Endothelial cell (in vitro differentiated cells): ENCODE measurements around the gene ITPK1. TPM values are rescaled to one million over a fixed set of nuclear protein-coding genes. Genes with fewer than 3 reads are reported as not detected.
"Not testable (repeated sequence)": the region's sequence is repeated elsewhere in the genome, so short reads cannot be mapped to it uniquely, and the experiment has no call there.

Source experiments
- DNase-seq: peaks from one replicate; pipeline ENCODE4 v3.0.0; 2021; ENCODE audit warnings: low spot score
- H3K27ac Mint-ChIP-seq: one replicate; pipeline ENCODE4 v1.8.0; 2021; ENCODE audit warnings: mixed read lengths, inconsistent platforms; ENCODE audit not compliant: unreplicated experiment
- H3K27me3 Mint-ChIP-seq: one replicate; pipeline ENCODE4 v1.8.0; 2021; ENCODE audit warnings: mild to moderate bottlenecking, moderate library complexity, mixed read lengths, inconsistent platforms; ENCODE audit not compliant: unreplicated experiment
- H3K36me3 Mint-ChIP-seq: one replicate; pipeline ENCODE4 v1.8.0; 2021; ENCODE audit warnings: mild to moderate bottlenecking, low read depth, mixed read lengths, inconsistent platforms; ENCODE audit not compliant: unreplicated experiment
- H3K4me1 Mint-ChIP-seq: one replicate; pipeline ENCODE4 v1.8.0; 2021; ENCODE audit warnings: mild to moderate bottlenecking, mixed read lengths, inconsistent platforms; ENCODE audit not compliant: unreplicated experiment
- H3K4me3 Mint-ChIP-seq: one replicate; pipeline ENCODE4 v1.8.0; 2021; ENCODE audit warnings: mild to moderate bottlenecking, mixed read lengths, inconsistent platforms; ENCODE audit not compliant: unreplicated experiment
- H3K9me3 Mint-ChIP-seq: one replicate; pipeline ENCODE4 v1.8.0; 2021; ENCODE audit warnings: mixed read lengths, inconsistent platforms; ENCODE audit not compliant: unreplicated experiment
- CTCF ChIP-seq: fragments of 200-600 bp; sonication (generic); IDR thresholded peaks from one replicate; pipeline ENCODE4 v1.5.0; 2021; ENCODE audit warnings: antibody characterized with exemption; ENCODE audit not compliant: unreplicated experiment
- total RNA-seq: library from RNA; stranded (reverse); fragmentation: NEBNext Ultra II Directional; extraction: Animal tissue kit (Norgen Biotek cat#: 25700); gene quantifications from one replicate; pipeline ENCODE4 v1.2.1, GENCODE V29; 2021; ENCODE audit not compliant: unreplicated experiment

The ITPK1 gene
- total RNA-seq, 1 donor from 2014 or later = 39.2 TPM

- Mint-ChIP-seq H3K27me3 (peaks cover 15% of the 10 kb centered on the region), H3K4me3 (peak overlapping the region; percentile 84), H3K9me3 (no peaks in the 10 kb centered on the region), H3K36me3 (no peaks in the 10 kb centered on the region), H3K27ac (no peak overlapping the region), H3K4me1 (peaks cover 11% of the 10 kb centered on the region)
- TF ChIP-seq CTCF = no peak
- DNase-seq = no peak
These were observed 1.5 kb downstream of the ITPK1 start for GRCh38 chr14:93114068-93114710.

GRCh38 chr14:93113678-93114067 lies 2.1 kb downstream of the ITPK1 start:
- H3K27ac Mint-ChIP-seq = no peak overlapping the region
- no peak for DNase-seq
- H3K36me3 Mint-ChIP-seq = no peaks in the 10 kb centered on the region
- no peak for TF ChIP-seq CTCF
- H3K4me1 Mint-ChIP-seq = peaks cover 11% of the 10 kb centered on the region
- peaks cover 15% of the 10 kb centered on the region for H3K27me3 Mint-ChIP-seq
- H3K9me3 Mint-ChIP-seq = no peaks in the 10 kb centered on the region
- peak overlapping the region; percentile 84 for H3K4me3 Mint-ChIP-seq

GRCh38 chr14:93112891-93113677 lies 2.6 kb downstream of the ITPK1 start:
- H3K27me3 Mint-ChIP-seq = peaks cover 13% of the 10 kb centered on the region
- no peaks in the 10 kb centered on the region for H3K36me3 Mint-ChIP-seq
- peak; percentile 87 for TF ChIP-seq CTCF
- H3K4me3 Mint-ChIP-seq = peak overlapping the region; percentile 76
- H3K27ac Mint-ChIP-seq = no peak overlapping the region
- peak; percentile 77 for DNase-seq
- no peaks in the 10 kb centered on the region for H3K9me3 Mint-ChIP-seq
- H3K4me1 Mint-ChIP-seq = peaks cover 11% of the 10 kb centered on the region

GRCh38 chr14:93111541-93111940 lies 4.2 kb downstream of the ITPK1 start:
- H3K4me1 Mint-ChIP-seq = peaks cover 13% of the 10 kb centered on the region

GRCh38 chr14:93110856-93111419 lies 4.8 kb downstream of the ITPK1 start:
- H3K4me3 Mint-ChIP-seq = no peak overlapping the region
- H3K27me3 Mint-ChIP-seq = peaks cover 6% of the 10 kb centered on the region
- H3K4me1 Mint-ChIP-seq = peaks cover 13% of the 10 kb centered on the region
- no peak overlapping the region for H3K27ac Mint-ChIP-seq
- no peak for DNase-seq
- no peaks in the 10 kb centered on the region for H3K9me3 Mint-ChIP-seq
- no peaks in the 10 kb centered on the region for H3K36me3 Mint-ChIP-seq
- TF ChIP-seq CTCF = no peak

More at GRCh38 chr14:93111541-93111940, 4.2 kb downstream of the ITPK1 start:
- not testable (repeated sequence) for H3K27ac Mint-ChIP-seq, H3K4me3 Mint-ChIP-seq, H3K9me3 Mint-ChIP-seq, H3K27me3 Mint-ChIP-seq, DNase-seq, H3K36me3 Mint-ChIP-seq
